ENCODE results near the gene LIN7A.

DNA sequence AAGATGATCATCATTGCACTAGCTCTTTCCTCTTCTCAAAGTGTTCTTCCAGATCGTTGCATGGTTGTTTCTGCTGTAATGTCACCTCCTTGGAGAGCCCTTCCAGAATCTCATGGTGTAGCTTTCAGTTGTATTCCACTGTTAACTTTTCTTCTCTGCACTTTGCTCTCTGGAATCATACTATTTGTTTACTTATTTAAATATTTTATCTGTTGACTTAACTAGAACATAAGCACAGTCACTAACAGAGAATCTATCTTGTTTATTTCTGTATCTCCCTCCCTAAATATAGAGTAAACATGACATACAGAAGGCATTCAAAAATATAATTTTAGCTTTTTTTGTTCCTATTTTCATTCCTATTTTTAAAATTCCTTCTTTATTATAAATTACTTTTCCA, 11.8 kb downstream of the LIN7A start:
- TF ChIP-seq, protein P1, sequence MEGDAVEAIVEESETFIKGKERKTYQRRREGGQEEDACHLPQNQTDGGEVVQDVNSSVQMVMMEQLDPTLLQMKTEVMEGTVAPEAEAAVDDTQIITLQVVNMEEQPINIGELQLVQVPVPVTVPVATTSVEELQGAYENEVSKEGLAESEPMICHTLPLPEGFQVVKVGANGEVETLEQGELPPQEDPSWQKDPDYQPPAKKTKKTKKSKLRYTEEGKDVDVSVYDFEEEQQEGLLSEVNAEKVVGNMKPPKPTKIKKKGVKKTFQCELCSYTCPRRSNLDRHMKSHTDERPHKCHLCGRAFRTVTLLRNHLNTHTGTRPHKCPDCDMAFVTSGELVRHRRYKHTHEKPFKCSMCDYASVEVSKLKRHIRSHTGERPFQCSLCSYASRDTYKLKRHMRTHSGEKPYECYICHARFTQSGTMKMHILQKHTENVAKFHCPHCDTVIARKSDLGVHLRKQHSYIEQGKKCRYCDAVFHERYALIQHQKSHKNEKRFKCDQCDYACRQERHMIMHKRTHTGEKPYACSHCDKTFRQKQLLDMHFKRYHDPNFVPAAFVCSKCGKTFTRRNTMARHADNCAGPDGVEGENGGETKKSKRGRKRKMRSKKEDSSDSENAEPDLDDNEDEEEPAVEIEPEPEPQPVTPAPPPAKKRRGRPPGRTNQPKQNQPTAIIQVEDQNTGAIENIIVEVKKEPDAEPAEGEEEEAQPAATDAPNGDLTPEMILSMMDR (IDR thresholded peaks at IDR 0.05): no peak
- no peak for TF ChIP-seq POLR2A (IDR thresholded peaks at IDR 0.05)
- no peak for TF ChIP-seq EP300 (IDR thresholded peaks at IDR 0.05)
